Measurements from ENCODE around the gene S100A6. TPM values are rescaled to one million over a fixed set of nuclear protein-coding genes. Genes with fewer than 3 reads are reported as not detected.

S100A6 gene
- total RNA-seq = 410 and 1,438 TPM in 2 replicates

DNA sequence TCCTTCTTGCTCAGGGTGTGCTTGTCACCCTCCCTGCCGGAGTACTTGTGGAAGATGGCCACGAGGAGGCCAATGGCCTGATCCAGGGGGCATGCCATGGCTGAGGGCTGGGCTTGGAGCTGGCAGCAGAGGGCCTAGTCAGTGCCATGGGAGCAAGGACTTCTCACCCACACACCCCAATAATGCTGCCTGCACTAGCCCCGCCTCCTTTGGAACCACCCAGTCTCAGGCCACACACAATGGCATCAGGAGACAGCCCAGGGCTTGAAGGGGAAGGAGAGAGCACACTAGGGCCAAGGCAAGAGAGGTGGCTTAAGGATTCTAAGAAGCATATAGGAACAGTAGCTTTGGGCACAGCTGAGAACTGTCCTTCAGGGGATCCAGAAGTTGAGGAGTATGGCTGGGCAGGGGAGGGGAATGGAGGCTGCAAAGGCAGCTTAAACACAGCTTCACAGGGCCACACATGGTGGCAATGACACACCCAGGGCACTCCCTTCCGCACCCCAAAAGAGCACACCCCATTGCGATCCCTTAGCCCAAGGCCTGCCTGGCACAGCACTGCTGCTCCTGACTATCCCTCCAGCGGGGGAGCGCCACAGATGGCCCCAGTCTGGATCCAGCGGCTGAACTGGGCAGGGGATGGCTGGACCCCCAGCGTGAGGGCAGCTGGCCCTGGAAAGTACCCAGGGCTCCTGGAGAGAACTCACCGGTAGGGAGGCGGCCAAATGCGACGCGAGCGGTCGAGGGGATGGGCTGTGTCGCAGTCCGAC, at the start of gene S100A6:
S100A6 (minus strand) TSS at position 750 of the 770 bp plus-strand sequence; CDS start at position 98, 652 bp downstream.

DNA sequence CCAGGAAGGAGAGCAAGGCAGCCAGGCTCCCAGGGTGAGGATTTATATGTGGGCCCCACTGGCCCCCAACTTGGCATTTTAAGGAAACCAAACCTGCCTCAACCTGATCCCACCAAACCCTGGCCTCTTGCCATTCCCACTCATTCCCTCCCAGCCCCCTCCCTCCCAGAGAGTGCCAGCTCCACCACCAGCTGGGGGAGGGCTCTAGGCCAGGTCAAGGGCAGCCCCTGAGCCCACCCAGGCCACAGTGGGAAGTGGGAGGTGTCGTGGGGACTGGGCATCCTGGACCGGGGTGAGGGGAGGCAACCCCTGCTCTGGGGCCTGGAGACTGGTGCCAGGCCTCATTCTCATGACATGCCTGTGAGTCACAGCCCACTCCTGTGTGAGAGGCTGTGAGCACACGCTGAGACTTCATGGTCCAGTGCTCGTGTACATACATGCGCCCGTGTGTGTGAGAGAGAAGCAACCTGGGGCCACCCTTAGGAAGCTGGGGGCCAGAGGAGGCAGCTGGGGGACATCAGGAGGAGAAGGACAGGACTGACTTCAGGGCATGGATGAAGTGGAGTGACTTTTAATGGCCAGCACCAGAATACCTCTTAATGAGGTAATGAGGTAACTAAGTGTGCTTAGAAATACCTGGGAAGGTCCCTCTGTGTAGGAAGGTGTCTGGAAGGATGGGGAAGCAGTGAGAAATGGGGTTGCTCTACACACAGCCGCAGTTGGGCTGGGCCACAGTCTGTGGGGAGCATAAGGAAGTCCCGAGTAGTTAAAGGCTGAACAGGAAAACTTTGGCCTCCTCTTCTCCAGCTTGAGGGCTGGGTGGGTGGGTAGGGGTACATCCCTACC, 30.0 kb upstream of the S100A6 start, which contains the start of gene S100A2:
S100A2 (minus strand) TSS at position 316 of the 846 bp plus-strand sequence. CDS start 1,967 bp downstream, outside the sequence.

DNA sequence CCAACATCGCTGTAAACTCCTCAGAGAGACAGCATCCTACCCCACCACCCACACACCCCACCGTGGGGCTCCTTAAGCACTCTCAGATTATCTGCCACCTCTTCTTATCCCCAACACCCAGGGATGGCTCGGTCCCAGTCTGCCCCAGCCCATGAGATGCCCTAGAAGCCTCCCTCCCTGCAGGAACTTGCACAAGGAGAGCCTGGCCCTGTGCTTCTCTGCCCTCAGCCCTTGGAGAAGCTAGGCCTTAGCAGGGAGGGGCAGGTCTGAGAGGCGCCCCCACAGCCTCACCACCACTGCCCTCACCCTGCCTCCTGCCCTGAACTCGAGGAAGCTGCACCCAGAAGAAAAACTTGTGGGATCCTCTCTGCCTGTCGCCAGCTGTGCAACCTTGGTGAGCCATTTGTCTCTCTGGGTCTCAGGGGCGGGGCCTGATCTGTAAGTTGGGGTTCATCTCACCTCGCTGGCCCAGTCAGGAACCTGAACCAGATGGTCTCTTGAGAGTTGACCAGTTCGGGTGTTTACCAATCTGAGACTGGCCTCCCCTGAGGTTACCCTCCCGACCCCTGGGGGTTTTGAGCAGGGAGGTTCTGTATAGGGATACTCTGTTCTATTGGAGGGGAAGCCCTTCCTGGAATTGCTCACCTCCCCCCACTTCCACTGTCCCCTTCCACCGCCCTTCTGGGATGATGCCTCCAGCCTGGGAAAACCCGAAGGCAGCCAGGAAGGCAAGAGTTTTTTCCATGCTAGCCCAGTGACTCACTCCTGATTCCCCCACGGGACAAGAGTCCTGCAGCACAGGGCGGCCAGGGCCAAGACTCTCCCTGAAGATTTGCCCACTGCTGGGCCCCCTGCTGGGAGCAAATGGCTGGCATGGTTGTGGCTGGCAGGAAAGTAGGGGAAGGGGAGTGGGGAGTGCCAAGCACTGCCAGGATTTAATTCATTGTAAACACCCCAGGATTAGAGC, 13.2 kb upstream of the S100A6 start, which contains the start of gene S100A3:
S100A3 (minus strand) TSS at position 537 of the 967 bp plus-strand sequence. CDS start 773 bp downstream, outside the sequence.

DNA sequence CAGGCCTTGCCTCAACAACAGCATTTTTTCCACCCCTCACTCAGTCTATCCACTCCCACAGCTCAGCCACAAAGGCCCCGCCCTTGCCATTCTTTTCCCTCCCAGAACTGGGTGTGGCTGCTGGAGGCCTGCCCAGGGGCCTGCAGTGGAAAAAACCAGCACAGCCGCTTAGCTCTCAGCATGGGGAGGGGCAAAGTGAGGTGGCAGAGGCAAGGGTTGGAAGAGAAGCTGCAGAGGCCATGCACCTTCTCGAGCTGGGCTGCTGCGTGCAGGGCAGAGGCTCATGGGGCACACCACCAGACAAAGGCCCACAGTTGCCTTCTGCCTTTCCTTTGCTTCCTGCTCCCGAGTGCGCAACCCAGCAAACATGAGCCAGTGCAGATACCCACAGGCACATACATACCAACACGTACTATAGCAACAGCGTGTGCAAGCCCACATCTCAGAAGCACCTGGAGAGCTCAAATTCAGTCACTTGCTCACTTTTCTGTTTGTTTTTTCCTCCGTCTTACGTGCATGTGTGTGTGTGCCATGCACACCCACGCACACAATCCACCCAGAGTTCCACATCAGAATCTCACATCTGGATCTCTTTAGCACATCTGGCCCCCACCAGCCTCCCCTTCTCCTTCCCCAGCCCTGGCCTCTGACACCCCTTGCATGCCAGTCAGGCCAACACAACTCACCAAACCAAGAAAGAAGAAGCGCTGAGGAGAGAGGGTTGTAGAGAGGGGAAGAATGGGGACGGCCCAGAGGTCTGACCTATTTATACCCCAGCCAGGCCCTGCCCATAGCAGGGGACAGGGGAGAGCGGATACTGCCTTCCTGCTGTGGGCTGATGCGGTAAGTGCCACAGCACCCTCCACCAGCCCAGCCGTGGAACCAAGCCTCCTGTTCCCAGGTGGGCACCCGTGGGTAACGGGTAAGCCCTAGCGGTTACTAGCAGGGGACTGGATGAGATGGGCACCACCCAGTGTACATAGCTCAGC, 9.6 kb upstream of the S100A6 start, which contains the start of gene S100A4:
S100A4 (minus strand) TSS at position 740 of the 989 bp plus-strand sequence. CDS start 1,012 bp downstream, outside the sequence.

DNA sequence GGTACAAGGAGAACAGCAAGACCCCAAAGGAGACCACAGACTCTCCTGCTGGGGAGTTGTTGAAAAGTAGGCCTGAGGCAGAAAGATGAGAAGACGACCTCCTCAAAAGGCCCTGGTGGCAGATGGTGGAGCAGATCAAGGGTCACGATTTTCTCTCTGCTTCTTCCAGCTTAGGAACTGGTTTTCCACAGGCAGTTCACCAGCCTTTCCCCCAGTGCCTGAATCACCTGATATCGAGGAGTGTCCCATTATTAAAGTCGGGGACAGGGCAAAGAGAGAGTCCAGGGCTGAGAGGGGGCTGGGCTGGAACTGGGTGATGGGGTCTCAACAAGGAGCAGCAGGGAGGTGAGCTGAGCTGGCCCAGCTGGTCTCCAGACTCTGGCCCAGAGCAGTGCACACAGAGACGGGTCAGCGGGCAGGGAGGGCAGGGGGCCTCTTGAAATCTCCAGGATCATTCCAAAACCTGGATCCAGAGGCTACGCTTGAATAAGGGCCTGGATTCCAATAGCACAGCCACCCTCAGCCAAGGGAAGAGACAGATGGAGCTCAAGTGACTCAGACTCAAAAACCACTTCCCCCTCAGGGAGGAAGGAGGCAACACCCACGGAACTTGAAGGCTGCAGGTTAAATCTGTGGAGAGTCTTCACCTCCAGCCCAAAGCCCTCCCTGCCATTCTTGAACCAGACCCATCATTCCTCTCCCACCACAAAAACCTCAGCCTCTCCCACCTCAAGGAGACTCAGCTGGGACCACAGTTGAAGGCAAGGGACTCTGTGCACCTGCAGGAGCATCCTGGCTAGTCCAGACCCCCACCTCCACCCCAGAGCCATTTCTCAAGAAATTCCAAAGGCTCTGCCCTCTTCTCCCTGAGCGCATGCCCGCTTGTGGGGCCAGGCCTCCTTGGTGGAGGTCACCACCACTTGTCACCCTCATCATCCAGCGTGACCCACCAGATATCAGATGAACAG, 4.9 kb upstream of the S100A6 start, which contains the start of gene S100A5:
S100A5 (minus strand) TSS at position 541 of the 968 bp plus-strand sequence. CDS start 743 bp downstream, outside the sequence.

Other genes starting within 250 kb of the S100A6 start
- gene PGLYRP3, start 223.0 kb downstream of the S100A6 start, total RNA-seq = not detected in 2 replicates
- gene PGLYRP4, start 187.2 kb downstream of the S100A6 start, total RNA-seq = not detected in 2 replicates
- gene S100A9, start 178.1 kb downstream of the S100A6 start, total RNA-seq = not detected in 2 replicates
- not detected in 2 replicates for gene S100A12, start 160.4 kb downstream of the S100A6 start, total RNA-seq
- gene S100A8, start 144.9 kb downstream of the S100A6 start, total RNA-seq = not detected in 2 replicates
- gene S100A7A, start 119.5 kb downstream of the S100A6 start, total RNA-seq = not detected in 2 replicates
- not detected in 2 replicates for gene S100A7, start 75.3 kb downstream of the S100A6 start, total RNA-seq
- not detected in 2 replicates for gene S100A5, start 4.9 kb upstream of the S100A6 start, total RNA-seq
- 5.8 and 7.9 TPM in 2 replicates for gene S100A4, start 9.8 kb upstream of the S100A6 start, total RNA-seq
- gene S100A3, start 13.3 kb upstream of the S100A6 start, total RNA-seq = 0.30 and 0.97 TPM in 2 replicates
- gene S100A2, start 29.9 kb upstream of the S100A6 start, total RNA-seq = 2.9 and 4.0 TPM in 2 replicates
- 470 and 513 TPM in 2 replicates for gene S100A16, start 77.1 kb upstream of the S100A6 start, total RNA-seq
- gene S100A14, start 80.3 kb upstream of the S100A6 start, total RNA-seq = not detected in 2 replicates
- 143 and 172 TPM in 2 replicates for gene S100A13, start 91.5 kb upstream of the S100A6 start, total RNA-seq
- not detected in 2 replicates for gene S100A1, start 92.4 kb upstream of the S100A6 start, total RNA-seq
- gene CHTOP, start 98.1 kb upstream of the S100A6 start, total RNA-seq = 26.3 and 34.0 TPM in 2 replicates
- 57.2 and 74.3 TPM in 2 replicates for gene SNAPIN, start 122.7 kb upstream of the S100A6 start, total RNA-seq
- 348 and 363 TPM in 2 replicates for gene ILF2, start 135.0 kb upstream of the S100A6 start, total RNA-seq
- 2.6 and 6.7 TPM in 2 replicates for gene NPR1, start 142.7 kb upstream of the S100A6 start, total RNA-seq
- gene INTS3, start 192.1 kb upstream of the S100A6 start, total RNA-seq = 21.4 and 26.3 TPM in 2 replicates
- 13.8 and 19.8 TPM in 2 replicates for gene SLC27A3, start 239.4 kb upstream of the S100A6 start, total RNA-seq